Right lobe of liver (tissue), 4 donors: ENCODE results near the gene SH3TC1.

Experiments
- CTCF ChIP-seq, 4 donors: fragments of 200-600 bp in 3 of 4; fragments of 450-650 bp in 1 of 4; IDR thresholded peaks; one replicate each; pipeline versions ENCODE4 v1.5.1 to v1.8.0; 2016 to 2022; ENCODE audit warnings: antibody characterized with exemption in 4 of 4, mild to moderate bottlenecking in 2 of 4
- POLR2A ChIP-seq: fragments of 450-650 bp; IDR thresholded peaks from one replicate; pipeline ENCODE4 v1.6.1; 2017; ENCODE audit warnings: antibody characterized with exemption, mild to moderate bottlenecking
- donor health status: DM: no; HTN: no; CAD: no.
- donor health status: DM: no; HTN: no; CAD: no.
- donor health status: DM: no; HTN: yes; CAD: no.

DNA sequence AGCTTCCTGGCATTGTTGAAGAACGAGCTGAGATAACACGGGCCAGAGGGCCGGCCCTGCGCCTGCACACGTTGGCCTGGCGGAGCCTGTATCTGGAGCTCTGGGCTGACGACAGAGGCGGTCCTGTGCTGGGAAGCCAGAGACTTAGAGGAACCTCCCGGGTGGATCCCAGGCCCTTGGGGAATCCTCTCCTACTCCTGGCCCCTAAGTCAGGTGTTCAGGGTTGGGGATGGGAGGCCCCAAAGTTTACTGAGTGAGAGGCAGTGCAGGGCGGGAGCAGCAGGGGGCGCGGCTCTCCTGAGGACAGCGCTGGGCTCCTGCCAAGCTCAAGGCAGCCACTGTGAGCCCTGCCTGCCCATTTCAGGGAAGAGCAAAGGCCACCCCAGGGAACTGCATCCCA is 68.0 kb downstream of the SH3TC1 start:
- TF ChIP-seq CTCF (IDR thresholded peaks at IDR 0.05) (peak; percentile 50 to 62 (median 52)), POLR2A (no peak)
